K562 (cell line): ENCODE measurements around the gene ZNF628. TPM values are rescaled to one million over a fixed set of nuclear protein-coding genes. Genes with fewer than 3 reads are reported as not detected.

Source experiments
- ARHGAP35 ChIP-seq: fragments of 450-650 bp; IDR thresholded peaks from 2 replicates; pipeline ENCODE4 v1.6.1; 2018; ENCODE audit not compliant: partially characterized antibody
- CBX3 ChIP-seq, 2 experiments: IDR thresholded peaks; 1 replicate in 1 of 2; 2 replicates in 1 of 2; pipeline ENCODE4 v1.6.1; 2012; ENCODE audit warnings: inconsistent platforms in 2 of 2, low read length in 2 of 2, borderline replicate concordance in 1 of 2, control low read depth in 1 of 2
- CUX1 ChIP-seq: fragments of 200-800 bp; sonication (Bioruptor generic); IDR thresholded peaks from 2 replicates; pipeline ENCODE4 v1.6.1; 2016; ENCODE audit warnings: missing genetic modification characterization, missing compliant biosample characterization
- E4F1 ChIP-seq: fragments of 250-450 bp; sonication (Bioruptor Pico); IDR thresholded peaks from 2 replicates; pipeline ENCODE4 v1.5.0; 2021; ENCODE audit warnings: mild to moderate bottlenecking, borderline replicate concordance
- EGR1 ChIP-seq: fragments of 450-650 bp; conservative IDR thresholded peaks from 2 replicates; pipeline ENCODE4 v1.6.1; 2017; ENCODE audit warnings: mild to moderate bottlenecking
- ESRRB ChIP-seq: fragments of 250-450 bp; sonication (Bioruptor Pico); IDR thresholded peaks from 2 replicates; pipeline ENCODE4 v1.5.0; 2020; ENCODE audit warnings: mild to moderate bottlenecking, moderate library complexity, borderline replicate concordance
- JUN ChIP-seq, 2 experiments: sonication (generic) in 1 of 2; formaldehyde crosslinking in 1 of 2; IDR thresholded peaks; 2 replicates each; pipeline versions ENCODE4 v1.6.1 to v1.8.0; 2012 to 2022; ENCODE audit warnings: borderline replicate concordance in 2 of 2, mild to moderate bottlenecking in 2 of 2, improper control_type of control experiment in 1 of 2, low read depth in 1 of 2, low read length in 1 of 2, missing genetic modification reagents in 1 of 2
- NELFE ChIP-seq: IDR thresholded peaks from 2 replicates; pipeline ENCODE4 v1.6.1; 2011; ENCODE audit warnings: mild to moderate bottlenecking; ENCODE audit not compliant: insufficient read depth, insufficient read length
- PCBP2 ChIP-seq: fragments of 200-400 bp; formaldehyde crosslinking; IDR thresholded peaks from 2 replicates; pipeline ENCODE4 v1.6.1; 2018; ENCODE audit warnings: low read length, low read depth, mild to moderate bottlenecking, moderate library complexity; ENCODE audit not compliant: poor library complexity, severe bottlenecking
- PHF20 ChIP-seq: fragments of 450-650 bp; IDR thresholded peaks from 2 replicates; pipeline ENCODE4 v1.6.1; 2018; ENCODE audit not compliant: partially characterized antibody
- POLR2G ChIP-seq: fragments of 200-400 bp; formaldehyde crosslinking; IDR thresholded peaks from 2 replicates; pipeline ENCODE4 v1.6.1; 2017; ENCODE audit warnings: low read depth, mild to moderate bottlenecking, antibody characterized with exemption, low read length, moderate library complexity
- ZBTB7A ChIP-seq: IDR thresholded peaks from 2 replicates; pipeline ENCODE4 v1.6.1; 2011; ENCODE audit warnings: low read depth, mild to moderate bottlenecking, low read length, moderate library complexity, borderline replicate concordance; ENCODE audit not compliant: control insufficient read depth
- ZFPM2 ChIP-seq: fragments of 250-450 bp; sonication (Bioruptor Pico); IDR thresholded peaks from 2 replicates; pipeline ENCODE4 v1.5.1; 2022; ENCODE audit warnings: mild to moderate bottlenecking
- ZNF134 ChIP-seq: fragments of 250-450 bp; sonication (Bioruptor Pico); conservative IDR thresholded peaks from 2 replicates; pipeline ENCODE4 v1.4.0; 2020
- ZNF146 ChIP-seq: IDR thresholded peaks from one replicate; pipeline ENCODE4 v1.6.1; 2018; ENCODE audit warnings: missing compliant biosample characterization; ENCODE audit not compliant: unreplicated experiment
- polyA plus RNA-seq, 8 experiments: library from polyadenylated mRNA; depleted of rRNA in 4 of 8; stranded (reverse) in 5 of 8; unstranded in 3 of 8; fragments of >200 nt; fragmentation: Nextera tagmentation in 2 of 8; fragmentation: Illumina TruSeq in 1 of 8; extraction: Ambion mirVana in 2 of 8; extraction: Trizol in 1 of 8; gene quantifications; 2 replicates each; pipeline versions ENCODE4 v1.2.1 to v1.2.3, GENCODE V29; 2011 to 2014; ENCODE audit warnings: inconsistent platforms in 1 of 8, missing spikeins in 1 of 8
- total RNA-seq, 7 experiments: library from RNA; depleted of rRNA in 6 of 7; stranded (reverse); fragments of >200 nt in 6 of 7; fragmentation: Illumina TruSeq in 2 of 7; extraction: Trizol in 2 of 7; gene quantifications; 2 replicates each; pipeline versions ENCODE4 v1.2.1 to v1.2.3, GENCODE V29; 2011 to 2021; ENCODE audit warnings: low replicate concordance in 1 of 7
- TF ChIP-seq, protein P1 (sequence below): fragments of 450-650 bp; IDR thresholded peaks from 2 replicates; pipeline ENCODE4 v1.6.1; 2016
- TF ChIP-seq, protein P2 (sequence below): fragments of 450-650 bp; IDR thresholded peaks from 2 replicates; pipeline ENCODE4 v1.6.1; 2014; ENCODE audit warnings: low read depth, mild to moderate bottlenecking, moderate library complexity, borderline replicate concordance

ZNF628 gene
- total and polyA plus RNA-seq, 9 of the 15 experiments (the other 6 are each of a cell fraction or from before 2014, with no cell fraction given): 0.13 to 13.6 (median 2.2) TPM; not detected in 3

DNA sequence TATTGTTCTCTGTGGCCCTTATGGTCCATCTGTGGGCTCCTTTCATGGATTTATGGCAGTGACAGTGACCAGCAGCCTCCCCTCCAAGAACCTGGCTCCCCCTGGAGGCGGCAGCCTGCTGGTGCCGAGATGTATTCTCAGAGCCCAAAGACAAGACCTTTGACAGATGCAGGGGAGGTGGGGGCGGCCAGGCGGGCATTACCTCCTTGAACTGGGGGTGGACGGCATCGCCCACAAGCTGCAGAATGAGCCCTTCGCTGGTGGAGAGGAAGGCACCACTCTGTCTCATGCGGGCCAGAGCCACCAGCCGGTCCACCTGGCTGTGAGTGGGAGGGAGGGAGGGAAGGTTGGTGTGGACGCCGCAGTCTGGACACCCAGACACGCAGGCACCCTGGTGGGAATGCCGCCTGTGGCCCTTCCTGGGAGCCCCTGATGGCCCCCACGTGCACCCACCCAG is 21.6 kb upstream of the ZNF628 start (continued):
- TF ChIP-seq, protein P1, sequence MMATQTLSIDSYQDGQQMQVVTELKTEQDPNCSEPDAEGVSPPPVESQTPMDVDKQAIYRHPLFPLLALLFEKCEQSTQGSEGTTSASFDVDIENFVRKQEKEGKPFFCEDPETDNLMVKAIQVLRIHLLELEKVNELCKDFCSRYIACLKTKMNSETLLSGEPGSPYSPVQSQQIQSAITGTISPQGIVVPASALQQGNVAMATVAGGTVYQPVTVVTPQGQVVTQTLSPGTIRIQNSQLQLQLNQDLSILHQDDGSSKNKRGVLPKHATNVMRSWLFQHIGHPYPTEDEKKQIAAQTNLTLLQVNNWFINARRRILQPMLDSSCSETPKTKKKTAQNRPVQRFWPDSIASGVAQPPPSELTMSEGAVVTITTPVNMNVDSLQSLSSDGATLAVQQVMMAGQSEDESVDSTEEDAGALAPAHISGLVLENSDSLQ: peak; percentile 60
- no peak for TF ChIP-seq ZFPM2 (CRISPR knock-in tag)
- no peak for TF ChIP-seq CUX1 (CRISPR knock-in tag)
- 0 out of 2 replicates have a peak, but pooled peaks have one; percentile 1 for TF ChIP-seq POLR2G
- TF ChIP-seq, protein P2, sequence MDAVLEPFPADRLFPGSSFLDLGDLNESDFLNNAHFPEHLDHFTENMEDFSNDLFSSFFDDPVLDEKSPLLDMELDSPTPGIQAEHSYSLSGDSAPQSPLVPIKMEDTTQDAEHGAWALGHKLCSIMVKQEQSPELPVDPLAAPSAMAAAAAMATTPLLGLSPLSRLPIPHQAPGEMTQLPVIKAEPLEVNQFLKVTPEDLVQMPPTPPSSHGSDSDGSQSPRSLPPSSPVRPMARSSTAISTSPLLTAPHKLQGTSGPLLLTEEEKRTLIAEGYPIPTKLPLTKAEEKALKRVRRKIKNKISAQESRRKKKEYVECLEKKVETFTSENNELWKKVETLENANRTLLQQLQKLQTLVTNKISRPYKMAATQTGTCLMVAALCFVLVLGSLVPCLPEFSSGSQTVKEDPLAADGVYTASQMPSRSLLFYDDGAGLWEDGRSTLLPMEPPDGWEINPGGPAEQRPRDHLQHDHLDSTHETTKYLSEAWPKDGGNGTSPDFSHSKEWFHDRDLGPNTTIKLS: no peak
- no peak for TF ChIP-seq PHF20
- TF ChIP-seq ESRRB (CRISPR knock-in tag): no peak
- TF ChIP-seq ARHGAP35: no peak
- TF ChIP-seq ZNF146 (CRISPR knock-in tag): no peak
- no peak for TF ChIP-seq NELFE
- peak; percentile 50 for TF ChIP-seq EGR1
- no peak for TF ChIP-seq ZBTB7A
- TF ChIP-seq PCBP2: no peak
- TF ChIP-seq CBX3 (IDR thresholded peaks at IDR 0.05; ENCODE audit: borderline replicate concordance in 1 of 2, low read length in 2 of 2): 0 out of 3 replicates have a peak, but pooled peaks of 1 of the 2 experiments have one; percentile 15
- TF ChIP-seq E4F1: no peak
- no peak for TF ChIP-seq JUN (IDR thresholded peaks at IDR 0.05; ENCODE audit: borderline replicate concordance, low read depth, low read length)
- TF ChIP-seq JUN (CRISPR knock-in tag; IDR thresholded peaks at IDR 0.05; ENCODE audit: borderline replicate concordance): no peak
- TF ChIP-seq ZNF134 (CRISPR knock-in tag): no peak
